ENCODE data around the gene TADA2B.

DNA sequence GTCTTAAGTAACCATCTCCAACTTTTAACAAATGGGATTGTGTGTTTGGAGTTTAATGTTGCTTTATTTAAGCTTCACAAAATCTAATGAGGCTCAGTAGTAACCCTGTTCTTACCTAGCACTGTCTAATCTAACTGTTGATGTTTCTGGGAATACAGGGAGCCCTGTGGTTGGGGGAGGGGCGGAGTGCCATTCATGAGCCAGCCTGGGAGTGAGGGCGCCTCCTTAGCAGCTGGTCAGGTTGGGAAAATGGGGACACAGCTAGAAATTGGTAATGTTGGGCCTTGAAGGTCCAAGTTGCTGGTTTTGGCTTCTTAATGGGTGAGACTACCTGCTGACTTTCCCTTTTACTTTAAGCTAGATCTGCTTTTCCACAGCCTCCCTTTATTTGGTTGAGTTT is 22.9 kb upstream of the TADA2B start:
- TF ChIP-seq, protein P1, sequence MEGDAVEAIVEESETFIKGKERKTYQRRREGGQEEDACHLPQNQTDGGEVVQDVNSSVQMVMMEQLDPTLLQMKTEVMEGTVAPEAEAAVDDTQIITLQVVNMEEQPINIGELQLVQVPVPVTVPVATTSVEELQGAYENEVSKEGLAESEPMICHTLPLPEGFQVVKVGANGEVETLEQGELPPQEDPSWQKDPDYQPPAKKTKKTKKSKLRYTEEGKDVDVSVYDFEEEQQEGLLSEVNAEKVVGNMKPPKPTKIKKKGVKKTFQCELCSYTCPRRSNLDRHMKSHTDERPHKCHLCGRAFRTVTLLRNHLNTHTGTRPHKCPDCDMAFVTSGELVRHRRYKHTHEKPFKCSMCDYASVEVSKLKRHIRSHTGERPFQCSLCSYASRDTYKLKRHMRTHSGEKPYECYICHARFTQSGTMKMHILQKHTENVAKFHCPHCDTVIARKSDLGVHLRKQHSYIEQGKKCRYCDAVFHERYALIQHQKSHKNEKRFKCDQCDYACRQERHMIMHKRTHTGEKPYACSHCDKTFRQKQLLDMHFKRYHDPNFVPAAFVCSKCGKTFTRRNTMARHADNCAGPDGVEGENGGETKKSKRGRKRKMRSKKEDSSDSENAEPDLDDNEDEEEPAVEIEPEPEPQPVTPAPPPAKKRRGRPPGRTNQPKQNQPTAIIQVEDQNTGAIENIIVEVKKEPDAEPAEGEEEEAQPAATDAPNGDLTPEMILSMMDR (IDR thresholded peaks at IDR 0.05 in 4 of 5, conservative IDR thresholded peaks at IDR 0.05 in 1 of 5) = no peak
- no peak for TF ChIP-seq POLR2A (IDR thresholded peaks at IDR 0.05)

Data from gastrocnemius medialis (tissue), 4 donors.